ENCODE measurements around the gene MEPE.
A peak's percentile ranks its signal among the peaks of the same experiment; 100 is the strongest.

MEPE gene

DNA sequence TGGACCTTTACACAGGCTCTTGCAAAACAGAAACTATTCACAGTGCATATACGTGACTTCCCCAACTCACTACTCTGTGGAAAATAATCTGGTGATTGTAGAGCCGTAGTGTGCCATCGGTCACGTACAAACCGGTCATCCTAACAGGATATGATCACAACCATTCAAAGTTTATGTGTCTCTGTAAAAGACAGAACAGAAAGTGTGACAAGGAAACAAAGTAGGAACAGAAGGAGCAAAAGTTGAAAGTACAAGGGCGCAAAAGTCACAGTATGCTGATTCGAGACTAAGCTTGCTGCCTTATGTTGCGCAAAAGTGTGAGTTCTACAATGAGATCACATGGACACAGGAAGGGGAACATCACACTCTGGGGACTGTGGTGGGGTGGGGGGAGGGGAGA, 18.6 kb downstream of the MEPE start:
- DNase-seq (ENCODE audit: low read depth): no peak
- TF ChIP-seq, protein P1, sequence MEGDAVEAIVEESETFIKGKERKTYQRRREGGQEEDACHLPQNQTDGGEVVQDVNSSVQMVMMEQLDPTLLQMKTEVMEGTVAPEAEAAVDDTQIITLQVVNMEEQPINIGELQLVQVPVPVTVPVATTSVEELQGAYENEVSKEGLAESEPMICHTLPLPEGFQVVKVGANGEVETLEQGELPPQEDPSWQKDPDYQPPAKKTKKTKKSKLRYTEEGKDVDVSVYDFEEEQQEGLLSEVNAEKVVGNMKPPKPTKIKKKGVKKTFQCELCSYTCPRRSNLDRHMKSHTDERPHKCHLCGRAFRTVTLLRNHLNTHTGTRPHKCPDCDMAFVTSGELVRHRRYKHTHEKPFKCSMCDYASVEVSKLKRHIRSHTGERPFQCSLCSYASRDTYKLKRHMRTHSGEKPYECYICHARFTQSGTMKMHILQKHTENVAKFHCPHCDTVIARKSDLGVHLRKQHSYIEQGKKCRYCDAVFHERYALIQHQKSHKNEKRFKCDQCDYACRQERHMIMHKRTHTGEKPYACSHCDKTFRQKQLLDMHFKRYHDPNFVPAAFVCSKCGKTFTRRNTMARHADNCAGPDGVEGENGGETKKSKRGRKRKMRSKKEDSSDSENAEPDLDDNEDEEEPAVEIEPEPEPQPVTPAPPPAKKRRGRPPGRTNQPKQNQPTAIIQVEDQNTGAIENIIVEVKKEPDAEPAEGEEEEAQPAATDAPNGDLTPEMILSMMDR (IDR thresholded peaks at IDR 0.05; ENCODE audit: control insufficient read depth, extremely low read depth, insufficient read depth): no peak
- no peak overlapping the region for H3K4me3 ChIP-seq (ENCODE audit: low read depth, low read length)

DNA sequence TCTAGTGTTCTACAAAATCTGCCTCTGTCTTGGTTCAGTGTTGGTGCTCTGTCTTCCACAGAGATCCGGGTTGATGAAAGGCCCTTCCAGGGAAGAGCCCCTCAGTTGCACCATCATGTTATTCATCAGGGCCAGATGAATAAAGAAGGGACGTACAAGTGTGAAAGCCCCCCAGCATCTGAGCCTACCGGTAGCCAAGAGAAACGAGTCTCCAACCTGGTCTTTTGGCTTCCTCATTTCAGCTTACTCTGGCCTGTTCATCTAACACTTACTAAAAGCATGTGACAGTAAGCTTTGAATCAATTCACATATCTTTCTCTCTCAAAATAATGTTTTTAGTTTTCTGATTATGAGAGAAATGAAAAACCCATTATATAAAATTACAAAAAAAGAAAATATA, 19.2 kb downstream of the MEPE start:
- TF ChIP-seq, protein P1 (IDR thresholded peaks at IDR 0.05; ENCODE audit: control insufficient read depth, extremely low read depth, insufficient read depth): no peak
- DNase-seq (ENCODE audit: low read depth): no peak
- H3K4me3 ChIP-seq (ENCODE audit: low read depth, low read length): no peak overlapping the region

DNA sequence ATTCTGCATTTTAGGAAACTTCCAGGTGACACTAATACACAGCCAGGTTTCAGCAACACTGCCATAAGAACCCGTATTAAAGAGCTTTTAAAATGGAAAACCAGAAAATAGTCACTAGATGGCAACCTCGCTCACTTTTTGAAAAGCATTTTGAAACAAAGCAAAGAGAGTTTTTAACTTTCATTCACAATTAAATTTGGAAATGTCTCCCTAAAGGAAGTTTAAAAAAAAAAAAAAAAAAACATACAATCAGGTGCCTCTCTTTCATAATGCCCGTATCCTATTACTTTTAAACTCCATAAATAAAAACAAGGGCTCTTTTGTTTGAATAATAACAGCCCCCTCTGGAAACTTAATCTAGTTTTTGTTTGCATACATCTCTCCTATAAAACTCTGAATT, 20.3 kb downstream of the MEPE start:
- DNase-seq (ENCODE audit: low read depth): no peak
- no peak overlapping the region for H3K4me3 ChIP-seq (ENCODE audit: low read depth, low read length)
- TF ChIP-seq, protein P1 (IDR thresholded peaks at IDR 0.05; ENCODE audit: control insufficient read depth, extremely low read depth, insufficient read depth): peak; percentile 51

DNA sequence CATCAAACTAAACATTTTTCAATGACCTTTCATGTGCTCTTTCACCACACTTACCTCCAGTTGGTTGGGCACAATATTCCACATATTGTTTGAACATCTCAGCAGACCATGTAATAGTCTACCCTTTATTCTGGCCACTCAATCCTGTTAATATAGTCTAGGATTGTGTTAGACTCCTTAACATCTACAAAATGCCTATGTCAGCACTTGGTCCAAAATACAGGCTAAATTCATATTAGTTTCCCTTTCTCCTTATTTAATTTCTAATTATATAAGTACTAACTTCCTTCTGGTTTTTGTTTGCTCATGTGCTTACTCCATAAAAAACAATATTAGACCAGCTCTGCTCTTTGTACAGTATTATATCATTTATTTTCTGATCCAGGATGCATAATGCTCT, 21.1 kb downstream of the MEPE start:
- TF ChIP-seq, protein P1 (IDR thresholded peaks at IDR 0.05; ENCODE audit: control insufficient read depth, extremely low read depth, insufficient read depth): no peak
- DNase-seq (ENCODE audit: low read depth): no peak
- no peak overlapping the region for H3K4me3 ChIP-seq (ENCODE audit: low read depth, low read length)

DNA sequence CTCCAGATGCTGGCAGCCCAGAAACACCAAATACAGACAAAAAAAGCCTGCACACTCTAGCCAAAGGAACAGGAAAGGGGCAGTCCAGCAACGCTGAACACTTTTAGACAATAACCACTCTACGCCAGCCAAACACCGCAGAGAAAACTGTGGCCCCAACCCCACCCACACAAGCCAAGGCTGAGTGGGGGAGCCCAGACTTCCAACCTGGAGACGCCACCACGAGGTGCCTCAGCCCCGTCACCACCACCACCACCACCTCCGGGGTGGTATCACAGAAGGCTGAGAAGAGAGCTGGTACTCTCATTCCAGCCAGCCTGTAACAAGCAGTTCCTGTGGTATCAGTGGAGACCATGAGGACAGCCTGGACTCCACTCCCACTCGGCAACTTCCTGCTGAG, 22.8 kb downstream of the MEPE start:
- no peak for DNase-seq (ENCODE audit: low read depth)
- H3K4me3 ChIP-seq (ENCODE audit: low read depth, low read length): no peak overlapping the region
- TF ChIP-seq, protein P1 (IDR thresholded peaks at IDR 0.05; ENCODE audit: control insufficient read depth, extremely low read depth, insufficient read depth): no peak

DNA sequence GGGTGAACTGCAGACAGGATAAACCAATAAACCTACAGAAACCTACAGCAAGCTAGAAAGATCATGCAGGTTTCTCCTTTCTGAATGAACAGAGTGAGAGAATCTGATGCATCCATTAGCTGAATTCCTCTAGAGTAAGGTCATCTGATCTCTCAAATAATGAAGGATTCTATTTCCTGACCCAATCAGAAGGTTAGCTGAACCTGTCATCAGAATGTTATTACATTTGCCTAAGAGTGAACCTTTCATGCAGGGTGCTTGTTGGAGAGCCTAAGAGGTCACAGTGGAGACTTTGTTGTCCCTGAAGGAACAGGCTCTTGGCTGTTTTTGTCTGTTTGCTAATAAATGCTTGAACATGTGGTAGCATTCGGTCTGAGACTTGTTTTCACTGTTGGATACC, 24.0 kb downstream of the MEPE start:
- no peak overlapping the region for H3K4me3 ChIP-seq (ENCODE audit: low read depth, low read length)
- no peak for DNase-seq (ENCODE audit: low read depth)
- TF ChIP-seq, protein P1 (IDR thresholded peaks at IDR 0.05; ENCODE audit: control insufficient read depth, extremely low read depth, insufficient read depth): no peak

DNA sequence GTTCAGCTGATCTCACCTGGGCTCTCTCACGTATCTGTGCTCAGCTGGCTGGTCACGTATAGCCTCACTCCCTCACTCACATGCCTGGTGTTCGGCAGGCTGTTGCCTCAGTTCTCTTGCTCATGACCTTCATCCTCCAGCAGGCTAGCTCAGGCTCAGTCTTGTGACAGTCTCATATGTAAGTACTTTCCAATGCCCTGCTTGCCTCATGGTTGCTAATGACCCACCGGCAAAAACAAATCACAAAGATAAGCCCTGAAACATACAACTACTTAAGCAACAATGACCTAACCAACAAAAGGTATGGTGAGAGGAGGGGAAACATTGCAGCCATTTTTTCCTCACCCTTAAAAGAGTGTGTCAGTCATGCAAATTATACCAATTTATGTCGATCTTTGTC, 25.0 kb downstream of the MEPE start:
- no peak for DNase-seq (ENCODE audit: low read depth)
- H3K4me3 ChIP-seq (ENCODE audit: low read depth, low read length): no peak overlapping the region
- TF ChIP-seq, protein P1 (IDR thresholded peaks at IDR 0.05; ENCODE audit: control insufficient read depth, extremely low read depth, insufficient read depth): no peak

Measured in LNCaP clone FGC (cell line).